ENCODE data around the gene XYLB.

DNA sequence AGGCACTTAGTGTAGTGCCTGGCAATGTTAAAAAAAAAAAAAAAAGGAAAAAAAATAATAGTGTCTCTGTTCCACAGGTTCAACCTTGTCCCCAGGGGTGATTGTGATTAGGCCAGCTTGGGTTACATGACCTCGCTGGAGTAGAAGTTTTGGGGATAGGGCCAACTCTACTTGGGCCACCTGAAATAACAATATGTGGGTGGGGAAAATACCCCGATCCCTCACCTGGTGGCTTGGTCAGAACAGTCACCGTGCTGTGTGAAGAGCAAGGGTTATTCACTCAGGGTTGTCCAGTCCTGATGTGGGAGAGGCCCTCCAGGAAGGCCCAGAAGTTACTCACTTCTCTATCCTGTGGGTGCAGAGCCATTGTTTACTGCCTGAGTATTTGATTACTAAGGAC is 19.5 kb downstream of the XYLB start:
- TF ChIP-seq, protein P1, sequence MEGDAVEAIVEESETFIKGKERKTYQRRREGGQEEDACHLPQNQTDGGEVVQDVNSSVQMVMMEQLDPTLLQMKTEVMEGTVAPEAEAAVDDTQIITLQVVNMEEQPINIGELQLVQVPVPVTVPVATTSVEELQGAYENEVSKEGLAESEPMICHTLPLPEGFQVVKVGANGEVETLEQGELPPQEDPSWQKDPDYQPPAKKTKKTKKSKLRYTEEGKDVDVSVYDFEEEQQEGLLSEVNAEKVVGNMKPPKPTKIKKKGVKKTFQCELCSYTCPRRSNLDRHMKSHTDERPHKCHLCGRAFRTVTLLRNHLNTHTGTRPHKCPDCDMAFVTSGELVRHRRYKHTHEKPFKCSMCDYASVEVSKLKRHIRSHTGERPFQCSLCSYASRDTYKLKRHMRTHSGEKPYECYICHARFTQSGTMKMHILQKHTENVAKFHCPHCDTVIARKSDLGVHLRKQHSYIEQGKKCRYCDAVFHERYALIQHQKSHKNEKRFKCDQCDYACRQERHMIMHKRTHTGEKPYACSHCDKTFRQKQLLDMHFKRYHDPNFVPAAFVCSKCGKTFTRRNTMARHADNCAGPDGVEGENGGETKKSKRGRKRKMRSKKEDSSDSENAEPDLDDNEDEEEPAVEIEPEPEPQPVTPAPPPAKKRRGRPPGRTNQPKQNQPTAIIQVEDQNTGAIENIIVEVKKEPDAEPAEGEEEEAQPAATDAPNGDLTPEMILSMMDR (IDR thresholded peaks at IDR 0.05): no peak
- TF ChIP-seq POLR2A (IDR thresholded peaks at IDR 0.05): no peak

Measured in suprapubic skin (tissue), 3 donors.